Left lung (tissue), 14 donors: ENCODE data around the gene MINAR2. TPM values are rescaled to one million over a fixed set of nuclear protein-coding genes. Genes with fewer than 3 reads are reported as not detected.
A peak's percentile ranks its signal among the peaks of the same experiment; 100 is the strongest.

Experiments used
- ATAC-seq: fragments of 200-7000 bp; cut with Tn5 transposase; one replicate; pipeline ENCODE4 v1.9.1; 2020; ENCODE audit warnings: moderate library complexity
- DNase-seq, 4 donors: peaks; one replicate each; pipeline ENCODE4 v3.0.0-alpha.2; 2013 to 2020
- H3K27ac ChIP-seq, 2 donors: fragments of 200-600 bp; sonication (generic) in 1 of 2; one replicate each; pipeline versions ENCODE4 v1.5.0 to v1.8.0; 2020 to 2021
- H3K27me3 ChIP-seq, 2 donors: fragments of 200-600 bp; sonication (generic) in 1 of 2; one replicate each; pipeline versions ENCODE4 v1.5.0 to v1.8.0; 2020 to 2021
- H3K36me3 ChIP-seq, 2 donors: fragments of 200-600 bp; sonication (generic) in 1 of 2; one replicate each; pipeline versions ENCODE4 v1.5.0 to v1.8.0; 2020 to 2021
- H3K4me1 ChIP-seq, 2 donors: fragments of 200-600 bp; one replicate each; pipeline ENCODE4 v1.8.0; 2021
- H3K4me3 ChIP-seq, 2 donors: fragments of 200-600 bp; sonication (generic) in 1 of 2; one replicate each; pipeline versions ENCODE4 v1.5.0 to v1.8.0; 2020 to 2021; ENCODE audit warnings: mild to moderate bottlenecking in 1 of 2
- H3K9me3 ChIP-seq, 2 donors: fragments of 200-600 bp; sonication (generic) in 1 of 2; one replicate each; pipeline versions ENCODE4 v1.5.0 to v1.8.0; 2020 to 2021
- CTCF ChIP-seq, 2 donors: fragments of 200-600 bp; sonication (generic) in 1 of 2; IDR thresholded peaks; one replicate each; pipeline versions ENCODE4 v1.5.0 to v1.8.0; 2021; ENCODE audit warnings: antibody characterized with exemption in 2 of 2
- intact Hi-C, 2 donors: fragments of 100-400 bp; cut with DNase I; formaldehyde crosslinking; loops; one replicate each; pipeline versions ENCODE4 v1.11.2 to v1.14.2; 2022
- long read RNA-seq, 12 donors: library from polyadenylated mRNA in 2 of 12; unstranded in 2 of 12; transcript quantifications; one replicate each; pipeline ENCODE4 v2.0.0 and lab custom pipeline, GENCODE V29; 2019 to 2026
- polyA plus RNA-seq, 6 donors: library from polyadenylated mRNA; unstranded; fragments of 120-200 nt; gene quantifications; one replicate each; pipeline ENCODE4 v1.2.1, GENCODE V29; 2013; ENCODE audit not compliant: insufficient read length in 6 of 6
- total RNA-seq, 2 donors: library from RNA; stranded (reverse); fragmentation: NEBNext Ultra II Directional; extraction: Animal tissue kit (Norgen Biotek cat#: 25700); gene quantifications; one replicate each; pipeline ENCODE4 v1.2.1, GENCODE V29; 2021
- donor health status: DM: no; HTN: yes; CAD: no.
- donor health status: DM: no; HTN: no; CAD: no.

MINAR2 gene
- not detected for total RNA-seq
- polyA plus RNA-seq = under 1 TPM in 2 of 6 donors, not detected in 4; 0.10 to 0.11 TPM
- long read RNA-seq, donor 1 = 0 reads
- long read RNA-seq, donor 2 = 0 reads
- long read RNA-seq, donor 3 = 0 reads
- long read RNA-seq, donor 4 = 0 reads
- long read RNA-seq, donor 5 = 0 reads
- long read RNA-seq, donor 6 = 0 reads
- long read RNA-seq, donor 7 = 0 reads
- long read RNA-seq, donor 8 = 0 reads
- long read RNA-seq, donor 9 = 0 reads
- long read RNA-seq, donor 10 = 0 reads
- long read RNA-seq, donor 11, partial matches to known transcripts = 0 of 1 reads
- long read RNA-seq, donor 11, other reads (novel, unspliced or antisense) = 0 of 1 reads
- long read RNA-seq, donor 12 = 0 reads

GRCh38 chr5:129747572-129748407, at the start of gene MINAR2:
Gene MINAR2, plus strand, starts transcription at chr5:129748094. Its CDS starts 97 bp downstream, at chr5:129748191.
- no peaks in the 10 kb centered on the region for H3K4me1 ChIP-seq
- TF ChIP-seq CTCF (IDR thresholded peaks at IDR 0.05) = no peak

GRCh38 chr5:129698661-129699060, 49.2 kb upstream of the MINAR2 start:
- Histone ChIP-seq H3K4me1 (no peaks in the 10 kb centered on the region), H3K27ac (no peak overlapping the region), H3K4me3 (no peak overlapping the region), H3K36me3 (no peaks in the 10 kb centered on the region), H3K27me3 (no peaks in the 10 kb centered on the region), H3K9me3 (no peaks in the 10 kb centered on the region)
- TF ChIP-seq CTCF (IDR thresholded peaks at IDR 0.05) = no peak
- ATAC-seq (no peak), DNase-seq (no peak)
- intact Hi-C loops = no loop called here

More at GRCh38 chr5:129747572-129748407, at the start of gene MINAR2:
- Histone ChIP-seq H3K36me3 (no peaks in the 10 kb centered on the region), H3K9me3 (no peaks in the 10 kb centered on the region), H3K4me3 (no peak within 1 kb of the TSS), H3K27me3 (no peaks in the 10 kb centered on the region), H3K27ac (no peak within 1 kb of the TSS)
- intact Hi-C loops = no loop called here
- ATAC-seq = no peak
- no peak for DNase-seq

GRCh38 chr5:129716235-129716634, 31.7 kb upstream of the MINAR2 start:
- no peak overlapping the region for H3K4me3 ChIP-seq
- intact Hi-C loops = no loop called here
- DNase-seq (no peak), ATAC-seq (no peak)
- no peaks in the 10 kb centered on the region for H3K4me1 ChIP-seq
- no peaks in the 10 kb centered on the region for H3K36me3 ChIP-seq
- H3K9me3 ChIP-seq = no peaks in the 10 kb centered on the region
- no peak for TF ChIP-seq CTCF (IDR thresholded peaks at IDR 0.05)
- H3K27ac ChIP-seq = no peak overlapping the region
- H3K27me3 ChIP-seq = no peaks in the 10 kb centered on the region

GRCh38 chr5:129716651-129717050, 31.2 kb upstream of the MINAR2 start:
- Histone ChIP-seq H3K9me3 (no peaks in the 10 kb centered on the region), H3K4me1 (no peaks in the 10 kb centered on the region), H3K4me3 (no peak overlapping the region), H3K27me3 (no peaks in the 10 kb centered on the region), H3K27ac (no peak overlapping the region), H3K36me3 (no peaks in the 10 kb centered on the region)
- no peak for ATAC-seq
- DNase-seq = no peak
- TF ChIP-seq CTCF (IDR thresholded peaks at IDR 0.05) = no peak
- intact Hi-C loops = no loop called here

- H3K4me1 ChIP-seq = no peaks in the 10 kb centered on the region
- intact Hi-C loops = no loop called here
- peak in 1 of 4 donors; percentile 9 for DNase-seq
Observed at GRCh38 chr5:129717751-129718310, 30.1 kb upstream of the MINAR2 start.

More at GRCh38 chr5:129717751-129718310, 30.1 kb upstream of the MINAR2 start:
- no peaks in the 10 kb centered on the region for H3K27me3 ChIP-seq
- no peak for ATAC-seq
- H3K4me3 ChIP-seq = no peak overlapping the region
- no peaks in the 10 kb centered on the region for H3K36me3 ChIP-seq
- no peak for TF ChIP-seq CTCF (IDR thresholded peaks at IDR 0.05)
- no peak overlapping the region for H3K27ac ChIP-seq
- no peaks in the 10 kb centered on the region for H3K9me3 ChIP-seq
